Tibial artery (tissue), 4 donors: ENCODE results near the gene GABRB3.

Experiments
- DNase-seq, 2 donors: peaks; one replicate each; pipeline ENCODE4 v3.0.0-alpha.2; 2019
- H3K27ac ChIP-seq, 2 donors: fragments of 200-600 bp; sonication (generic) in 1 of 2; 1 replicate in 1 of 2; 2 replicates in 1 of 2; pipeline ENCODE4 v1.5.1; 2018 to 2019; ENCODE audit warnings: mild to moderate bottlenecking in 1 of 2
- H3K27me3 ChIP-seq, 2 donors: fragments of 200-600 bp; sonication (generic) in 1 of 2; one replicate each; pipeline versions ENCODE4 v1.5.1 to v1.6.0; 2016 to 2019
- H3K36me3 ChIP-seq, 3 donors: fragments of 200-600 bp; sonication (generic) in 2 of 3; one replicate each; pipeline ENCODE4 v1.5.1; 2016 to 2019; ENCODE audit warnings: mild to moderate bottlenecking in 2 of 3
- H3K4me1 ChIP-seq, 4 donors: fragments of 200-600 bp; sonication (generic) in 2 of 4; 1 replicate in 3 of 4; 2 replicates in 1 of 4; pipeline ENCODE4 v1.5.1; 2016 to 2019
- H3K4me3 ChIP-seq, 2 donors: fragments of 200-600 bp; sonication (generic) in 1 of 2; 1 replicate in 1 of 2; 2 replicates in 1 of 2; pipeline ENCODE4 v1.5.1; 2018 to 2019; ENCODE audit warnings: mild to moderate bottlenecking in 2 of 2
- H3K9me3 ChIP-seq, 3 donors: fragments of 200-600 bp; sonication (generic) in 1 of 3; one replicate each; pipeline ENCODE4 v1.5.1; 2016 to 2019
- intact Hi-C: fragments of 100-400 bp; cut with DNase I; formaldehyde crosslinking; loops from one replicate; pipeline ENCODE4 v1.15.0; 2023; ENCODE audit warnings: low total_unique reads
- TF ChIP-seq, protein P1 (sequence below), 2 experiments: fragments of 200-600 bp in 1 of 2; fragments of 450-650 bp in 1 of 2; IDR thresholded peaks; one replicate each; pipeline ENCODE4 v1.5.1; 2017 to 2019; ENCODE audit warnings: antibody characterized with exemption in 2 of 2, mild to moderate bottlenecking in 1 of 2, moderate library complexity in 1 of 2

GABRB3 gene

DNA sequence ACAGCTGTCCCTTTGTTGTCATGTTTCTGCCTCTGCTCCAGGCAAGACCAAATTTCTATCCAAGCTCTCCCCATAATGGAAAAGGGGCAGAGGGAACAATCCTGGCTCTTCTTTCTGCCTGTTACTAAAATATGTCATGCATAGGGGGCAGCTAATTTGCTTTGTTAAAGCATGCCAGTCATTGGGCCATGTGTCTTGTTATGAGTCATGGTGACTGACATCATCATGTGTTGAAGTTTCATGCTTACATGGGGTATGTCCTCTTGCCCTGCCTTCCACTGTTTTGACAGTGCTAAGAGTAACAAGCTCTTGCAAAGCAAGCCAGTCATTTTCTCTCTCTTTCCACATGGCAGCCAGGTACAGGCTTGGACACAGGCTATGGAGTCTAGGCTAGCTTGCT is 268.9 kb downstream of the GABRB3 start:
- intact Hi-C loops = no loop called here
- TF ChIP-seq, protein P1, sequence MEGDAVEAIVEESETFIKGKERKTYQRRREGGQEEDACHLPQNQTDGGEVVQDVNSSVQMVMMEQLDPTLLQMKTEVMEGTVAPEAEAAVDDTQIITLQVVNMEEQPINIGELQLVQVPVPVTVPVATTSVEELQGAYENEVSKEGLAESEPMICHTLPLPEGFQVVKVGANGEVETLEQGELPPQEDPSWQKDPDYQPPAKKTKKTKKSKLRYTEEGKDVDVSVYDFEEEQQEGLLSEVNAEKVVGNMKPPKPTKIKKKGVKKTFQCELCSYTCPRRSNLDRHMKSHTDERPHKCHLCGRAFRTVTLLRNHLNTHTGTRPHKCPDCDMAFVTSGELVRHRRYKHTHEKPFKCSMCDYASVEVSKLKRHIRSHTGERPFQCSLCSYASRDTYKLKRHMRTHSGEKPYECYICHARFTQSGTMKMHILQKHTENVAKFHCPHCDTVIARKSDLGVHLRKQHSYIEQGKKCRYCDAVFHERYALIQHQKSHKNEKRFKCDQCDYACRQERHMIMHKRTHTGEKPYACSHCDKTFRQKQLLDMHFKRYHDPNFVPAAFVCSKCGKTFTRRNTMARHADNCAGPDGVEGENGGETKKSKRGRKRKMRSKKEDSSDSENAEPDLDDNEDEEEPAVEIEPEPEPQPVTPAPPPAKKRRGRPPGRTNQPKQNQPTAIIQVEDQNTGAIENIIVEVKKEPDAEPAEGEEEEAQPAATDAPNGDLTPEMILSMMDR (IDR thresholded peaks at IDR 0.05) = no peak
- no peak overlapping the region for H3K4me3 ChIP-seq
- DNase-seq = no peak
- H3K27ac ChIP-seq = no peak overlapping the region
- no peaks in the 10 kb centered on the region for H3K4me1 ChIP-seq
- no peaks in the 10 kb centered on the region for H3K36me3 ChIP-seq
- no peaks in the 10 kb centered on the region for H3K9me3 ChIP-seq
- H3K27me3 ChIP-seq = no peaks in the 10 kb centered on the region
